Skeletal muscle satellite cell (primary cell): ENCODE measurements around the gene ELN.

Experiments
- H3K27me3 ChIP-seq: 2 replicates; pipeline ENCODE4 v1.7.0; 2013; ENCODE audit warnings: low read length; ENCODE audit not compliant: control insufficient read depth, insufficient read depth
- H3K36me3 ChIP-seq: 2 replicates; pipeline ENCODE4 v1.7.0; 2013; ENCODE audit warnings: mild to moderate bottlenecking, control low read depth, low read length; ENCODE audit not compliant: insufficient read depth
- H3K4me1 ChIP-seq: 2 replicates; pipeline ENCODE4 v1.7.0; 2013; ENCODE audit warnings: low read length; ENCODE audit not compliant: control insufficient read depth, insufficient read depth
- H3K4me2 ChIP-seq: 2 replicates; pipeline ENCODE4 v1.7.0; 2013; ENCODE audit warnings: mild to moderate bottlenecking, low read length
- H3K4me3 ChIP-seq: 2 replicates; pipeline ENCODE4 v1.7.0; 2013; ENCODE audit warnings: low read length
- H3K9ac ChIP-seq: 2 replicates; pipeline ENCODE4 v1.7.0; 2013; ENCODE audit warnings: mild to moderate bottlenecking, low read depth, low read length, moderate library complexity
- H3K9me3 ChIP-seq: replicated peaks from 2 replicates; pipeline ENCODE4 v1.7.0; 2013; ENCODE audit warnings: mild to moderate bottlenecking, control low read depth, low read length

The ELN gene

GRCh38 chr7:74026903-74027682 is 880 bp upstream of the ELN start:
- Histone ChIP-seq H3K4me3 (no peak overlapping the region), H3K27me3 (peaks cover 21% of the 10 kb centered on the region), H3K9me3 (no peaks in the 10 kb centered on the region), H3K9ac (peak overlapping the region; percentile 49), H3K4me1 (peaks cover 46% of the 10 kb centered on the region), H3K36me3 (no peaks in the 10 kb centered on the region), H3K4me2 (peak overlapping the region; percentile 70)

- Histone ChIP-seq H3K4me2 (peak overlapping the region; percentile 64), H3K4me3 (peak overlapping the region; percentile 59), H3K27me3 (peaks cover 21% of the 10 kb centered on the region), H3K4me1 (peaks cover 48% of the 10 kb centered on the region), H3K9me3 (no peaks in the 10 kb centered on the region), H3K36me3 (no peaks in the 10 kb centered on the region), H3K9ac (peak overlapping the region; percentile 56)
Observed at GRCh38 chr7:74028321-74028838, 407 bp downstream of the ELN start.

GRCh38 chr7:74029089-74029785 is 1.3 kb downstream of the ELN start:
- Histone ChIP-seq H3K9me3 (no peaks in the 10 kb centered on the region), H3K36me3 (no peaks in the 10 kb centered on the region), H3K4me1 (peaks cover 50% of the 10 kb centered on the region), H3K27me3 (peaks cover 21% of the 10 kb centered on the region), H3K4me3 (peak overlapping the region; percentile 59), H3K9ac (peak overlapping the region; percentile 56), H3K4me2 (peak overlapping the region; percentile 64)

GRCh38 chr7:74029991-74030415 is 2.0 kb downstream of the ELN start:
- H3K27me3 ChIP-seq: peaks cover 21% of the 10 kb centered on the region
- no peaks in the 10 kb centered on the region for H3K36me3 ChIP-seq
- peak overlapping the region; percentile 59 for H3K4me3 ChIP-seq
- H3K4me2 ChIP-seq: peak overlapping the region; percentile 64
- H3K4me1 ChIP-seq: peaks cover 50% of the 10 kb centered on the region
- H3K9me3 ChIP-seq: no peaks in the 10 kb centered on the region
- peak overlapping the region; percentile 56 for H3K9ac ChIP-seq

GRCh38 chr7:74030861-74031260 is 2.9 kb downstream of the ELN start:
- Histone ChIP-seq H3K4me1 (peaks cover 50% of the 10 kb centered on the region), H3K9ac (peak overlapping the region; percentile 29), H3K4me3 (peak overlapping the region; percentile 46), H3K36me3 (no peaks in the 10 kb centered on the region), H3K4me2 (peak overlapping the region; percentile 64), H3K9me3 (no peaks in the 10 kb centered on the region), H3K27me3 (peaks cover 17% of the 10 kb centered on the region)

GRCh38 chr7:74031403-74032190 is 3.6 kb downstream of the ELN start:
- H3K27me3 ChIP-seq: peaks cover 17% of the 10 kb centered on the region
- H3K9ac ChIP-seq: peak overlapping the region; percentile 29
- peak overlapping the region; percentile 64 for H3K4me2 ChIP-seq
- peaks cover 48% of the 10 kb centered on the region for H3K4me1 ChIP-seq
- no peaks in the 10 kb centered on the region for H3K9me3 ChIP-seq
- no peaks in the 10 kb centered on the region for H3K36me3 ChIP-seq
- no peak overlapping the region for H3K4me3 ChIP-seq

GRCh38 chr7:74032191-74032490 is 4.2 kb downstream of the ELN start:
- H3K4me2 ChIP-seq: peak overlapping the region; percentile 14

GRCh38 chr7:74032624-74033371 is 4.8 kb downstream of the ELN start:
- peaks cover 43% of the 10 kb centered on the region for H3K4me1 ChIP-seq
- peak overlapping the region; percentile 52 for H3K9ac ChIP-seq
- H3K4me2 ChIP-seq: peak overlapping the region; percentile 14

More at GRCh38 chr7:74032191-74032490, 4.2 kb downstream of the ELN start:
- Histone ChIP-seq H3K9ac (peak overlapping the region; percentile 7), H3K9me3 (no peaks in the 10 kb centered on the region), H3K36me3 (no peaks in the 10 kb centered on the region), H3K27me3 (peaks cover 17% of the 10 kb centered on the region), H3K4me3 (no peak overlapping the region), H3K4me1 (peaks cover 43% of the 10 kb centered on the region)

GRCh38 chr7:74033372-74034311 is 5.7 kb downstream of the ELN start:
- Histone ChIP-seq H3K9me3 (no peaks in the 10 kb centered on the region), H3K4me2 (peak overlapping the region; percentile 65), H3K9ac (peak overlapping the region; percentile 52), H3K4me3 (peak overlapping the region; percentile 20), H3K27me3 (peaks cover 13% of the 10 kb centered on the region), H3K36me3 (no peaks in the 10 kb centered on the region), H3K4me1 (peaks cover 52% of the 10 kb centered on the region)

More at GRCh38 chr7:74032624-74033371, 4.8 kb downstream of the ELN start:
- Histone ChIP-seq H3K27me3 (peaks cover 17% of the 10 kb centered on the region), H3K4me3 (no peak overlapping the region), H3K36me3 (no peaks in the 10 kb centered on the region), H3K9me3 (no peaks in the 10 kb centered on the region)

GRCh38 chr7:74037609-74038008 is 9.6 kb downstream of the ELN start:
- Histone ChIP-seq H3K4me3 (no peak overlapping the region), H3K9ac (no peak overlapping the region), H3K9me3 (no peaks in the 10 kb centered on the region), H3K27me3 (peaks cover 8% of the 10 kb centered on the region), H3K4me2 (no peak overlapping the region), H3K4me1 (peaks cover 45% of the 10 kb centered on the region), H3K36me3 (no peaks in the 10 kb centered on the region)
